GM19452 (cell line): ENCODE data around the gene NRXN3.

Experiments
- ATAC-seq: cut with Tn5 transposase; IDR thresholded peaks from one replicate; pipeline ENCODE4 v1.9.1; 2021; ENCODE audit not compliant: unreplicated experiment

NRXN3 gene

GRCh38 chr14:79175671-79176070 lies 1005.5 kb downstream of the NRXN3 start:
- no peak for ATAC-seq

- ATAC-seq: no peak
Measured at GRCh38 chr14:79177106-79177505, 1006.9 kb downstream of the NRXN3 start.

GRCh38 chr14:79178719-79179118 lies 1008.5 kb downstream of the NRXN3 start:
- ATAC-seq: no peak

- ATAC-seq: no peak
Measured at GRCh38 chr14:79179985-79180384, 1009.8 kb downstream of the NRXN3 start.

- ATAC-seq: no peak
Measured at GRCh38 chr14:79180656-79181055, 1010.5 kb downstream of the NRXN3 start.

GRCh38 chr14:79186523-79186922 lies 1016.4 kb downstream of the NRXN3 start:
- ATAC-seq: no peak

GRCh38 chr14:79193689-79194477 lies 1023.7 kb downstream of the NRXN3 start:
- no peak for ATAC-seq

GRCh38 chr14:79196216-79196615 lies 1026.0 kb downstream of the NRXN3 start:
- ATAC-seq: no peak

GRCh38 chr14:79197516-79197915 lies 1027.3 kb downstream of the NRXN3 start:
- no peak for ATAC-seq

GRCh38 chr14:79199217-79199616 lies 1029.0 kb downstream of the NRXN3 start:
- ATAC-seq: no peak

GRCh38 chr14:79201564-79202207 lies 1031.5 kb downstream of the NRXN3 start:
- ATAC-seq: no peak

- ATAC-seq: no peak
Measured at GRCh38 chr14:79204591-79204990, 1034.4 kb downstream of the NRXN3 start.

GRCh38 chr14:79209418-79209817 lies 1039.2 kb downstream of the NRXN3 start:
- no peak for ATAC-seq

GRCh38 chr14:79225815-79226214 lies 1055.6 kb downstream of the NRXN3 start:
- ATAC-seq: no peak

- ATAC-seq: no peak
Measured at GRCh38 chr14:79229383-79229909, 1059.3 kb downstream of the NRXN3 start.

GRCh38 chr14:79242666-79243065 lies 1072.5 kb downstream of the NRXN3 start:
- no peak for ATAC-seq

GRCh38 chr14:79246173-79246572 lies 1076.0 kb downstream of the NRXN3 start:
- no peak for ATAC-seq

GRCh38 chr14:79248126-79248525 lies 1078.0 kb downstream of the NRXN3 start:
- no peak for ATAC-seq

- ATAC-seq: no peak
Measured at GRCh38 chr14:79248771-79249170, 1078.6 kb downstream of the NRXN3 start.

GRCh38 chr14:79251278-79251677 lies 1081.1 kb downstream of the NRXN3 start:
- no peak for ATAC-seq

GRCh38 chr14:79253576-79253975 lies 1083.4 kb downstream of the NRXN3 start:
- ATAC-seq: no peak

GRCh38 chr14:79254069-79254775 lies 1084.0 kb downstream of the NRXN3 start:
- ATAC-seq: no peak
